Right ventricle myocardium superior (tissue), 1 donor: ENCODE results near the gene AP4B1. TPM values are rescaled to one million over a fixed set of nuclear protein-coding genes. Genes with fewer than 3 reads are reported as not detected.
A peak's percentile ranks its signal among the peaks of the same experiment; 100 is the strongest.
"Not testable (repeated sequence)": the region's sequence is repeated elsewhere in the genome, so short reads cannot be mapped to it uniquely, and the experiment has no call there.

ENCODE experiments used
- ATAC-seq: fragments of 200-7000 bp; cut with Tn5 transposase; one replicate; pipeline ENCODE4 v1.9.1; 2020; ENCODE audit warnings: mild to moderate bottlenecking; ENCODE audit not compliant: poor library complexity
- DNase-seq: peaks from one replicate; pipeline ENCODE4 v3.0.0-alpha.2; 2020
- intact Hi-C: fragments of 100-400 bp; cut with DNase I; formaldehyde crosslinking; loops from one replicate; pipeline ENCODE4 v1.11.2; 2022
- total RNA-seq: library from RNA; stranded (reverse); fragmentation: NEBNext Ultra II Directional; extraction: Animal tissue kit (Norgen Biotek cat#: 25700); gene quantifications from one replicate; pipeline ENCODE4 v1.2.1, GENCODE V29; 2021
- donor health status: DM: no; HTN: yes; CAD: no; lungs with severe emphysema.

Gene AP4B1
- total RNA-seq, 1 donor from 2014 or later = 11.4 TPM

- ATAC-seq (peak; percentile 79), DNase-seq (peak; percentile 53)
- intact Hi-C loops = no loop called here
These were observed 32.9 kb downstream of the AP4B1 start, which contains the start of gene PTPN22 for GRCh38 chr1:113871597-113872113. Gene PTPN22 (minus strand): TSS chr1:113871712.

DNA sequence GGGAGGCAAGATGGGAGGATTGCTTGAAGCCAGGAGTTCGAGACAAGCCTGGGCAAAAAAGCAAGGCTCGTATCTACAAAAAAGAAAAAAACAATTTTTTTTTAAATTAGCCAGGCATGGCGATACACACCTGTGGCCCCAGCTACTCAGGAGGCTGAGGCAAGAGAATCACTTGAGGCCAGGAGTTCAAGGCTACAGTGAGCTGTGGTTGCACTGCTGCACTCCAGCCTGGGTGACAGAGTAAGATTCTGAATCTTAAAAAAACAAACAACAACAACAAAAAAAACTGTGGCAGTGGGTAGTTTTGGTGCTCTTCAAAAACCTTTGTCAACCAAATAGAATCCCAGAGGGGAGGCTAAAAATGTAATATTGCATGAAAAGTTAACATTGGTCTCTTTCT lies 33.8 kb downstream of the AP4B1 start:
- intact Hi-C loops = no loop called here
- ATAC-seq (no peak), DNase-seq (no peak)

- intact Hi-C loops = no loop called here
- ATAC-seq (no peak), DNase-seq (no peak)
These were observed 36.1 kb downstream of the AP4B1 start for GRCh38 chr1:113868387-113869083.

- intact Hi-C loops = no loop called here
- ATAC-seq (no peak), DNase-seq (no peak)
These were observed 43.0 kb downstream of the AP4B1 start for GRCh38 chr1:113861641-113862040.

GRCh38 chr1:113860891-113861290 lies 43.7 kb downstream of the AP4B1 start:
- ATAC-seq = no peak
- DNase-seq = no peak
- intact Hi-C loops = no loop called here

GRCh38 chr1:113859478-113860175 lies 45.0 kb downstream of the AP4B1 start:
- intact Hi-C loops = no loop called here
- DNase-seq (no peak), ATAC-seq (peak; percentile 46)

GRCh38 chr1:113858982-113859381 lies 45.6 kb downstream of the AP4B1 start:
- intact Hi-C loops = no loop called here
- no peak for DNase-seq
- no peak for ATAC-seq

- ATAC-seq = no peak
- DNase-seq = no peak
- intact Hi-C loops = no loop called here
These were observed 46.2 kb downstream of the AP4B1 start for GRCh38 chr1:113858418-113858817.

DNA sequence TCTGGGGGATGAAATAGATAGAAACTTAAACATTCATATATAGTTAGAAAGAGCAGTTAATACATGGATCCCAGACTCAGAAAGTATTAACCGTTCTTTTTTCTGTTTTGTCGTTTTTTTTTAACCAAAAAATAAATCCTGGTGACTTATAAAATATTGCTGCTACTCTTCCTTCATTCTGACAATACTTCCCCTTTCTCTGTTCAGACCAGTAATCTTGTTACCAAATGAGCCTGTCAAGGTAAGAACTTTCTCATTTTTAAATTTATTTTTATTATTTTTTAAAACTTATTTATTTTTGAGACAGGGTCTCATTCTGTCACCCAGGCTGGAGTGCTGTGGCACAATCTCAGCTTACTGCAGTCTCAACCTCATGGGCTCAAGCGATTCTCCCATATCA lies 46.8 kb downstream of the AP4B1 start:
- DNase-seq (no peak), ATAC-seq (no peak)
- intact Hi-C loops = no loop called here

GRCh38 chr1:113856401-113856790 lies 48.2 kb downstream of the AP4B1 start:
- ATAC-seq (no peak), DNase-seq (no peak)
- intact Hi-C loops = no loop called here

- no peak for ATAC-seq
- DNase-seq = no peak
These were observed 48.8 kb downstream of the AP4B1 start for GRCh38 chr1:113855630-113856400.

GRCh38 chr1:113854234-113854633 lies 50.4 kb downstream of the AP4B1 start:
- intact Hi-C loops = no loop called here
- DNase-seq (no peak), ATAC-seq (no peak)

More at GRCh38 chr1:113855630-113856400, 48.8 kb downstream of the AP4B1 start:
- intact Hi-C loops = no loop called here

- intact Hi-C loops, DNase-seq, ATAC-seq: not testable (repeated sequence)
These were observed 51.9 kb downstream of the AP4B1 start for GRCh38 chr1:113852694-113853093.

DNA sequence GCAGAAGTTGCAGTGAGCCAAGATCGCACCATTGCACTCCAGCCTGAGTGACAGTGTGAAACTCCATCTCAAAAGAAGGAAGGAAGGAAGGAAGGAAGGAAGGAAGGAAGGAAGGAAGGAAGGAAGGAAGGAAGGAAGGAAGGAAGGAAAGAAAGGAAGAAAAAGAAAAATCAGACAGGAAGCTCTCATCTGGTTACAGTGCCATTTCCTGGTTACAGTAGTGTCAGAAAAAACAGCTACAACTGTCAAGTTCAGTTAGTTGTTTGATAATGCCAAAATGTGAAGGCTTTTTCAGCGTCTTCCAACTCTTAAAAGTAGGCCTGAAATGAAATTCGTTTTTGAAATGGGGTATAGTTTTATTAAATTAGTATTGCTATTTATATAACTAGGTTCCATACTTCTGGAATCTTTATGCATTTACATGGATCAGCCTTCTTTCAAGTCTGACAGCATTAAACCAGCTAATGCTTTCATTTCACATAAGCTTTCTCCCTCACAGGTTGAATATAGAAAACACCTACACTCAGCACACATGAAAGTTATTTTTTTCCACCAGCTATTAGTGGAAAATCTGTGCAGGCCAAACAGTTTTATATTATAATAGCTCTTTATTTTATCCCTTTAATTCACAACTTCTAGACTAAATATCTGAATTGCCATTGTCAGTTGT lies 54.3 kb downstream of the AP4B1 start:
- ATAC-seq (no peak), DNase-seq (no peak)
- intact Hi-C loops = no loop called here

GRCh38 chr1:113849072-113849471 lies 55.5 kb downstream of the AP4B1 start:
- intact Hi-C loops = no loop called here

DNA sequence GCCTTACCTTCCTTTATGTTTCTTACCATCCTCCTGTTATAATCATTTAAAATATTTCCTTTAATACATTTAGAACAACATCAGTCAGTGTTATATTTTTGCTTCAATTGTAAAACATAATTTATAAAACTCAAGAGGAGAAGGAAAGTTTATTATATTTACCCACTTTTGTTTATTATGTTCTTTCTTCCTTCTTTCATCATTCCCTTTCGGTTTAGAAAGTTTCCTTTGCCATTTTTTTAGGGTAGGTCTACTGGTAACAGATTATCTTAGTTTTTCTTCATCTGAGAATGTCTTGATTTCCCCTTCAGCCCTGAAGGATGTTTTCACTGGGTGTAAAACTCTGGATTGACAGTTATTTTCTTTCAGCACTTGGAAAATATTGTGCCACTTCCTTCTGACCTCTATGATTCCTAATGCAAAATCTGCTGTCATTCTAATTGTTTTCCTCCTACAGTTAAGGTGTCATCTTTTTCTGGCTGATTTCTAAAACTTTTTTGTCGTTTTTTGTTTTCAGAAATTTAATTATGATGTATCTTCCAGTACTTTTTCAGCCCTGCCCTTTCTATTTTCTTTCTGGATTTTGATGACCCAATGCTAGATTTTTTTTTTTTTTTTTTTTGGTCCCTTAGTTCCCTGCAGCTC lies 58.1 kb downstream of the AP4B1 start:
- DNase-seq = no peak
- ATAC-seq = no peak
- intact Hi-C loops = no loop called here

More at GRCh38 chr1:113849072-113849471, 55.5 kb downstream of the AP4B1 start:
- DNase-seq (no peak), ATAC-seq (no peak)
